Measurements from ENCODE around the gene BAIAP2. TPM values are rescaled to one million over a fixed set of nuclear protein-coding genes. Genes with fewer than 3 reads are reported as not detected.
"Not testable (repeated sequence)": the region's sequence is repeated elsewhere in the genome, so short reads cannot be mapped to it uniquely, and the experiment has no call there.

Gene BAIAP2
- total RNA-seq, 1 experiment from 2014 or later: 13.1 TPM

DNA sequence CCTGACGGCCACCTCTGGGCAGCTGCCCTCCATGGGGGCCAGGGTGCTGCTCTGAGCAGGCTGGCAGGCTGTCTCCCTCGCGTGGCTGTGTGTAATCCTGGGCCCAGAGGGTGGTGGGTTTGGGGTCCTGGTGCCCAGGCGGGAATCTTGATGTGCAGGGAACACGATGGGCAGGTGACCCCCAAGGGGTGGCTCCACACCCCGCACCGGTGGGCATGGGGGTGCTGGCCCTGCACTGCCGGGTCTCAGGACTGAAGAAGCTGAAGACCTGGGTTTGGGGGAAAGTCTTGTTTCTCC is 34.7 kb upstream of the BAIAP2 start:
- DNase-seq (ENCODE audit: extremely low read depth, low read depth): no peak

DNA sequence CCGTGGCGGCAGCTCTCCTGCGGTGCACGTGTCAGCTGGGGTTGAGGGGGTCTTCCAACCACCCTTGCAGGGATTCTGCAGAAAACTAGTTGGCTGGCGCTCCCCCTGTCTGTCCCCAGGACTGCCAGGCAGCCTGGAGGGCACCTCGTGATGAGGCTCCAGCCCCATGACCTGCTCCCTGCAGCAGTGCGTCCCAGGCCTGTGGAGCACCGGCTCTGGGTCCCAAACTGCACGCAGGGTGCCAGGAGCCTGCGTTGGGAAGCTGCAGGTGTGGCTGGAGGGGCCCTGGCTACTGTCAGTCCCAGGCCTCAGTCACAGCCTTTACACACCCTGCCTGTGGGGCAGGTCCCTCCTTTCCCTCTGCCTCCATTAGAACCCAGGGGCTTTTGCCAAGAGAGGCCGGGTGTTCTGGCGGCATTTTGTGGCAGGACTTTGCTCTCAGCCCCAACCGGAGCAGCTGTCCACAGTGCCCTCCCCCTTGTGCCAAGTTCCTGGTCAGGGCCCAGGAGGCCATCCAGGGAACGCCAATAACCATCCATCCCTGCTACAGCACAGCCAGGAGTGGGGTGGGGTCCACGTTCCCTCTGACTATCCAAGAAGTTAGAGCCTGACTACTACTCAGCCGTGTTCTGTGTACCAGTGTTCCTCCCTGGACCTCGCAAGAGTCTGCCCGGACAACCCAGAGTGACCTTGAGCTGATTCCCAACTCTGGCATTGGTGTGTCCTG is 34.2 kb upstream of the BAIAP2 start:
- no peak for DNase-seq (ENCODE audit: extremely low read depth, low read depth)

DNA sequence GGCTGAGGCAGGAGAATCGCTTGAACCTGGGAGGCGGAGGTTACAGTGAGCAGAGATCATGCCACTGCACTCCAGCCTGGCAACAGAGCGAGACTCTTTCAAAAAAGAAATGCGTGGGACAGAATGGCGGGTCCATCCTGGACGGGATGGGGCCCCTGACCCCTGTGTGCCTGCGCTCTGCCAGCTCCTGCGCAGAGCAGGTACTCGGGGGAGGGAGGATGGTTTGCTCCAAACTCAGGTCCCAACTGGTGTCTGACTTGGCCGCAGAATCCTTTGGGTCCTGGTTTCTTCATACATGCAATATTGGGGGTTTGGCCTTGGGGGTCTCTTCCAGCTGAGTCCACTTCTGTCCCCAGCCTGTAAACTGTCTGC is 33.0 kb upstream of the BAIAP2 start:
- DNase-seq (ENCODE audit: extremely low read depth, low read depth): no peak

DNA sequence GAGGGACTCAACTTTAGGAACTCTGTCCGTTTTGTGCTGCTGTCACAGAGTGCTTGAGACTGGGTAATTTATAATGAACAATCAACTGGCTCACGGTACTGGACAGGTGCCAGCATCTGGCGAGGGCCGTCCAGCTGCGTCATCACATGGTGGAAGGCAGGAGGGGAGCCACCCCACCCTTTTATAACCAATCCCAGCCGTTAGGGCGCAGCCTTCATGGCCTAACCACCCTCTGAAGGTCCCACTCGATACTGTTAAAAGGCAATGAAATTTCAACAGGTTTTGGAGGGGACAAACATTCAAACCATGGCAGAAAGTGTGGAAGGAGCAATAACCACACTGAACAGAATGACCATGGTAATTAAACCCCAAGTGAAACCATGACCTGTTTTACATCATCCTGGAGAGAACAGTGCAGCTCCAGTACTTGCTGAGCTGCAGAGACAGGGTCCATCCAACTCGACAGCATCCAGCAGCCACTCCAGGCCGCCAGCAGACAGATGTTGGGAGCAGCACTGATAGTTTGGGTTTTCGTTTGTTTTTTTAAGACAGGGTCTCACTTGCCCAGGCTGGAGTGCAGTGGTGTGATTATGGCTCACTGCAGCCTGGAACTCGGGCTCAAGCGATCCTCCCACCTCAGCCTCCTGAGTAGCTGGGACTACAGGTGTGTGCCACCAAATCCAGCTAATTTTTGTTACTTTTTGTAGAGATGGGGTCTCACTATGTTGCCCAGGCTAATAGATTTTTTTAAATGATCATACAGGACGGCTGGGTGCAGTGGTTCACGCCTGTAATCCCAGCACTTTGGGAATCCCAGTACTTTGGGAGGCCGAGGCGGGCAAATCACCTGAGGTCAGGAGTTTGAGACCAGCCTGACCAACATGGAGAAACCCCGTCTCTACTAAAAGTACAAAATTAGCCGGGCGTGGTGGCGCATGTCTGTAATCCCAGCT is 32.3 kb upstream of the BAIAP2 start:
- DNase-seq (ENCODE audit: extremely low read depth, low read depth): no peak

DNA sequence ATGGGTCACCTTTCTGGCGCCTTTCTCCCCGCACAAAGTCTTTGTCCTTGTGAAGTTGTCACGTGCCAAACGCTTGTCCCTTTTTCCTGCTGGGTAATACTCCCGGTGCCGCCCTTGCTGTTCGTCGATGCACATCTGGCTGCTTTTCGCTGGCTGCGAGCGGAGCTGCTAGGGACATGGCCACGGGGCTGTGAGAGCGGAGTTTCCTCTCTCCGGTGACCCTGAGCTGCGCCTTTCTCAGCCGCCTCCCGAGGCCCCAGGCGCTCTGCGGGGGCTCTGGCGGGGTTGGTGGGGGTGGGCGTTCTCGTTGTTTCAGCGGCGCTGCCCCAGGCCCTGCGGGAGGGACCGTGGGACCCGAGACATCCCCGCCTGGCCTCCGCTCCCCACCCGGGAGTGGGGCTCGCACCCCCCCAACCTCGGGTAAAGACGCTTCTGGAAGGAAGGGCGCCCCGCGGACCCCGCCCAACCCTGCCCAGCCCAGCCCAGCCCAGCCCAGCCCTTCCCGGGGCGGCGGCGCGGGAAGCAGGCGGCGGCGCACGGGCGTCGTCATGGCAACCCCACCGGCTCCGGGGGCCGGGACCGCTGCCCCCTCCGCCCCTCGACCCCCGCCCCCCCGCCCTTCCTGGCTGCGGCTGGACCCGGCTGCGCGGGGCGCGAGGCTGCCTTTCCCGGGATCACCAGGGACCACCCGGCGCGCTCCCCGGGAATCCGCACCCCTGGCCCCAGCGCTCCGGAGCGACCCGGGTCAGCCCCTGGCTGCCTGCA is 31.1 kb upstream of the BAIAP2 start:
- DNase-seq (ENCODE audit: extremely low read depth, low read depth): no peak

DNA sequence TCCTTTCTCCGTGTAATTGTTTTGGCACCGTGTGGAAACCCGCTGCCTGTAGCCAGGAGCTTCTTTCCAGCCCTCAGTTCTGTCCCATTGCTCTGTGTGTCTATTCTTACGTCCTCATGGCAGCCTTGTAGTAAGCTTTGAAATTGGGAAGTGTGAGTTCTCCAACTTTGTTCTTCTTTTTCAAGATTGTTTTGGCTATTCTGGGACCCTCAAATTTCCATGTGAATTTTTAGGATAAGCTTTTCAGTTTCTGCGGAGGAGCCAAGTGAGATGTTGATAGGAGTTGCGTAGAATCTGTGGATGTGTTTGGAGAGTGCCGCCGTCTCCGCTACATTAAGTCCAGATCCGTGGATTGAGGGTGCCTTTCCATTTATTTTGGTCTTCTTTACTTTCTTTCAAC is 28.1 kb upstream of the BAIAP2 start:
- no peak for DNase-seq (ENCODE audit: extremely low read depth, low read depth)

DNA sequence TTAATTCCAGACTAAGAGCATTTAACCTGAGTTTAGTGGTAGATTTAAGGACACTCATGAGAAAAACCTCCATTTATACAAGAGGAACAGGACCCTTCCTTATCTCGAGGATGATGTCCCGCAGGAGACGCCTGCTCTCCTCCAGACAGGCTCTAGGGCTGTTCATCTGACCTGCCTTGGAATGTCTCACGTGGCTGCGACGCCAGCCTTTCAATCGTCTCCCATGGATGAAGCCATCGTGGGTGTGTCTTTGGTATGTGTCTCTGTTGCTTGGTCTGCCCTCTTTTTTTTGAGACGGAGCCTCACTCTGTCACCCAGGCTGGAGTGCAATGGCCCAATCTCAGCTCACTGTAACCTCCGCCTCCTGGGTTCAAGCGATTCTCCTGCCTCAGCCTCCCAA is 26.8 kb upstream of the BAIAP2 start:
- no peak for DNase-seq (ENCODE audit: extremely low read depth, low read depth)

DNA sequence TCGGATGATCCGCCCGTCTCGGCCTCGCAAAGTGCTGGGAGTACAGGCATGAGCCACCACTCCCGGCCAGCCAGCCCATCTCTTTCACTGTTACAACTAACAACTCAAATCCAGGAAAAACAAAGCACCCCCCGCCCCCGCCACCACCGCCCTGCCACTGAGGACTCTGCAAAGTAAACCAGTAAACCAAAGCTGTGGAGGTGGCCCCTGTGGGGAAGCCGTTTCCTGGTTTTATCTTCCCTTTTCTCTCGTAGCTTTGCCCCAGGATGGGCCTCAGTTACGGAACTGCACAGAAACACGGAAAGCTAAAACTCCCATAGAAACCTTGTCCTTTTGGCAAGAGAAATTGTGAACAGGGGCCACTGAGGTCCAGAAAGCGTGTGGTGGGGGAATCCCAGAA is 25.8 kb upstream of the BAIAP2 start:
- no peak for DNase-seq (ENCODE audit: extremely low read depth, low read depth)

DNA sequence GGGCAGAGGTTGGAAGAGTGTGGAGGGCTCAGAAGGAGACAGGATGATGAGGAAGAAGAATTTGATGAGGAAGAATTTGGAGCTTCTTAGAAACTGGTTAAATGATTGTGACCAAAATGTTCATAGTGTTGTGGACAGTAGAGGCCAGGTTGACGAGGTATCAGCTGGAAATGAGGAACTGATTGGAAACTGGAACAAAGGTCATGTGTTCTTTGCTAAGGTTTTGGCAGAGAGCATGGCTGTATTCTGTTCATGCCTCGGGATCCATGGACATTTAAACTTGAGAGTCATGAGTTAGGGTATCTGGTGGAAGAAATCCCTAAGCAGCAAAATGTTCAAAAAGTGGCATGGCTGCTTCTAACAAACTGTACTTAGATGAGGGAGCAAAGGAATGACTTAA is 24.0 kb upstream of the BAIAP2 start:
- DNase-seq (ENCODE audit: extremely low read depth, low read depth): no peak

DNA sequence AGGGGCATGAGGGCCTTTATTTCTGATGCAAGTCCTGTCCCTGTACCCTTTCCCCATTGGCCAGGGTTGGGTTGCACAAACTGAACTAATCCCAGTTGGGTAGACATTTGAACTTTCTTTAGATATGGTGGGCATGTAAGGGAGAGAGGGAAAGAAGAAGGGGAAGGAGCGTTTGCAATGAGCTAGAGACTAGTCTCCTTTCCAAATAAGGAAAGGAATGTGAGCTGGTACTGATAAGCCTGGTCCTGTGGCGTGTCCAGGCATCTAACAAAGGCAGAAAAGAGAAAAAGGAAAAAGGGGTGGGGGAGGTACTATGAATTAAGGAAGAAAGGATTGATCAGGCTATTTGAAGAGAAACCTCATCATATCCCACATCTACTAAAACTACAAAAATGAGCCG is 23.0 kb upstream of the BAIAP2 start:
- DNase-seq (ENCODE audit: extremely low read depth, low read depth): no peak

DNA sequence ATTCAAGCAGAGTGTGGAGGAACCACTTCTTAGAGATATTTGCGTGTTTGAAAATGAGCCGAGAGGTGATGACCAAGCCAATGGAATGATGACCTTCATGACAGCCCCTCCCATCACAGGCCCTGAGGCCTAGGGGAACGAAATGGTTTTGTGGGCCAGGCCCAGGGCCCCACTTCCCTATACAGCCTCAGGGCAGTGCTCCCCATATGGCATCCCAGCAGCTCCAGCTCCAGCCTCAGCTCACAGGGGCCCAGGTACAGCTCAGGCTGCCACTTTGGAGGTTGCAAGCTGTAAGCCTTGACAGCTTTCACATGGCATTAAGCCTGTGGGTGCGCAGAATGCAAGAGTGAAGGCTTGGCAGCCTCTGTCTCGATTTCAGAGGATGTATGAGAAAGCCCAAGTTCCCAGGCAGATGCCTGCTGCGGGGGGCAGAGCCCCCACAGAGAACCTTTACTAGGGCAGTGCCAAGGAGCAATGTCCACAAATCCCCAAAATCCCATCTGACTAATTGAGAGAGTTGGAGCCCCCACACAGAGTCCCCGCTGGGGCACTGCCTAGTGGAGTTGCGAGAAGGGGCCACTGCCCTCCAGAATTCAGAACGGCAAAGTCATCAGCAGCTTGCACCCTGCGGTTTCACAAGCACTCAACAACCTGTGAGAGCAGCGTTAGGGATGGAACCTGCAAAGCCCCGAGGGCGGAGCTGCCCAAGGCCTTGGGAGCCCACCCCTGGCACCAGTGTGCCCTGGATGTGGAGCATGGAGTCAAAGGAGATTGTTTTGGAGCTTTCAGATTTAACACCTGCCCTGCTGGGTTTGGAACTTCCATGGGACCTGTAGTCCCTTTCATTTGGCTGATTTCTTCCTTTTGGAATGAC is 22.1 kb upstream of the BAIAP2 start:
- DNase-seq (ENCODE audit: extremely low read depth, low read depth): no peak

DNA sequence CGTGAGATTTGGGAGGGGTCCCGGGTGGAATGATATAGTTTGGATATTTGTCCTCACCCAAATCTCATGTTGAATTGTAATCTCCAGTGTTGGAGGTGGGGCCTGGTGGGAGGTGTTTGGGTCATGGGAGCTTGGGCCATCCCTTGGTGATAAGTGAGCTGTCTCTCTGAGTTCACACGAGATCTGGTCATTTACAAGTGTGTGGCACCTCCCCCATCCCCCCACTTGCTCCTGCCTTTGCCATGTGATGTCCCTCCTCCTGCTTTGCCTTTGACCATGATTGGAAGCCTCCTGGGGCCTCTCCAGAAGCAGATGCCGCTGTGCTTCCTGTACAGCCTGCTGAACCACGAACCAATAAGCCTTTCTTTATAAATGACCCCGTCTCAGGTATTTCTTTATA is 21.3 kb upstream of the BAIAP2 start:
- no peak for DNase-seq (ENCODE audit: extremely low read depth, low read depth)

DNA sequence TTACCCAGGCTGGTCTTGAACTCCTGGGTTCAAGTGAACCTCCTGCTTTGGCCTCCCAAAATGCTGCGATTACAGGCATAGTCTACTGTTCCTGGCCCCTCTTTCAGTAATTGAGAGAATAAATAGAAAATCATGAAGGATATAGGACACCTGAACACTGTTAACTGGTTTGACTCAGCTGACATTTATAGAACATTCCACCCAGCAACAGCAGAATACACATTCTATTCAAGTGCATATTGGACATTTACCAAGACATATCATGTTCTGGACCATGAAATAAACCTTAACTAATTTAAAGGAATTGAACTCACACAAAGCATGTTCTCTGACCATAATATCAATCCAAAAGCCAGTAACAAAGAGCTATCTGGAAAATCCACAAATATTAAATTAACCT is 19.8 kb upstream of the BAIAP2 start:
- no peak for DNase-seq (ENCODE audit: extremely low read depth, low read depth)

DNA sequence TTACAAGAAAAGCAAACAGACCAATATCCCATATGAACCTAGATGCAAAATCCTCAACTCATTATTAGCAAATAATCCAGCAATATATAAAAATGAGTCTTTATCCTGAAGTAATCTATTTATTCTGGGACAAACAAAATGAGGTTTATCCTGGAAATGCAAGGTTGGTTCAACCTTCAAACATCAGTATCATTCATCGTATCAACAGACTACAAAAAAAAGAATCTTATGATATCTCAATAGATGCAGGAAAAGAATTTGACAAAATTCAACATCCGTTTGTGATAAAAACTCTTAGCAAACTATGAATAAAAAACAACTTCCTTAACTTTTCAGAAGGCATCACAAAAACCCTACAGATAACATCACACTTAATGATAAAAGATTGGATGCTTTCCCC is 18.4 kb upstream of the BAIAP2 start:
- no peak for DNase-seq (ENCODE audit: extremely low read depth, low read depth)

DNA sequence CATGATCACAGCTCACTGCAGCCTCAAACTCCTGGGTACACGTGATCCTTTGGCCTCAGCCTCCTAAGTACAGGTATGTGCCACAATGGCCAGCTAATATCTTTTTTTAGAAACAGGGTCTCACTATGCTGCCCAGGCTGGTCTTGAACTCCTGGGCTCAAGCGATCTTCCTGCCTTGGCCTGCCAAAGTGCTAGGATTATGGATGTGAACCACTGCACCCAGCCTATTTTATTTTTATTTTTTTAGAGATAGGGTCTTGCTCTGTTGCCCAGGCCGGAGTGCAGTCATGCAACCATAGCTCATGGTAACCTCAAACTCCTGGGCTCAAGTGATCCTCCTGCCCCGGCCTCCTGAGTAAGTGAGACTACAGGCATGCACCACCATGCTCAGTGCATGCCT is 17.6 kb upstream of the BAIAP2 start:
- DNase-seq (ENCODE audit: extremely low read depth, low read depth): not testable (repeated sequence)

DNA sequence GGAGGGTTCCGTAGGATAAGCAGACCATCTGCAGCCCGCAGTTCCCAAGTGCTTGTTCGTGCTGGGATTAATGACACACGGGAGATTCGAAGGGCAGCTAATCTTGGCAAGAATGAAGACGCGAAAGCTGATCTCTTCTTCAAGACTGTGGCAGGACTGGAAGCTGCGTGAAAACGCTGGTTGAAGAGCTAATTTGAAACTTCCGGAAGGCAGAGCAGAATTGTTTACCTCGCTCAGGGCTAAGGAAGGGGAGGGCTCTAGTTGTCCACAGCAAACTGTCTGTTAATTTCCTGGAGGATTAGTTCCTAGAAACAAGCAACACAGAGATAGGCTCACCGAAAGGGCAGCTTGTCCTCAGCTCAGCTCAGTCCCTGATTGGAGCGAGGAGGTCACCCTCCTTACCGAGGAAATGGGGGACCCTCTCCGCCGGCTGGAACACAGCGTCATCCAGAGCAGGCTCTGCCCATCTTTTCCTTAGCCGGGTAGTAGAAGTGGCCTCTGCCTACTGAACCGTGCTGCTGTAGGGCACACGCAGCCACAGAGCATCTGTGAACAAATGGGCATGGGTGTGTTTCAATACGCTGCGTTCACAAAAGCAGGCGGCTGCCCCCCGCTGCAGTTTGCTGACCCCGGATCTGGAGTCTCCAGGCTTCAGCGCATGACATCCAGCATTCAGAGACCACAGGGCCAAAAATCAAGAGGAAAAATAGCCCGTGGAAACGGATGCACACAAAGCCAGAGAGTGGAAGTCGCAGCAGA is 16.7 kb upstream of the BAIAP2 start:
- DNase-seq (ENCODE audit: extremely low read depth, low read depth): no peak

DNA sequence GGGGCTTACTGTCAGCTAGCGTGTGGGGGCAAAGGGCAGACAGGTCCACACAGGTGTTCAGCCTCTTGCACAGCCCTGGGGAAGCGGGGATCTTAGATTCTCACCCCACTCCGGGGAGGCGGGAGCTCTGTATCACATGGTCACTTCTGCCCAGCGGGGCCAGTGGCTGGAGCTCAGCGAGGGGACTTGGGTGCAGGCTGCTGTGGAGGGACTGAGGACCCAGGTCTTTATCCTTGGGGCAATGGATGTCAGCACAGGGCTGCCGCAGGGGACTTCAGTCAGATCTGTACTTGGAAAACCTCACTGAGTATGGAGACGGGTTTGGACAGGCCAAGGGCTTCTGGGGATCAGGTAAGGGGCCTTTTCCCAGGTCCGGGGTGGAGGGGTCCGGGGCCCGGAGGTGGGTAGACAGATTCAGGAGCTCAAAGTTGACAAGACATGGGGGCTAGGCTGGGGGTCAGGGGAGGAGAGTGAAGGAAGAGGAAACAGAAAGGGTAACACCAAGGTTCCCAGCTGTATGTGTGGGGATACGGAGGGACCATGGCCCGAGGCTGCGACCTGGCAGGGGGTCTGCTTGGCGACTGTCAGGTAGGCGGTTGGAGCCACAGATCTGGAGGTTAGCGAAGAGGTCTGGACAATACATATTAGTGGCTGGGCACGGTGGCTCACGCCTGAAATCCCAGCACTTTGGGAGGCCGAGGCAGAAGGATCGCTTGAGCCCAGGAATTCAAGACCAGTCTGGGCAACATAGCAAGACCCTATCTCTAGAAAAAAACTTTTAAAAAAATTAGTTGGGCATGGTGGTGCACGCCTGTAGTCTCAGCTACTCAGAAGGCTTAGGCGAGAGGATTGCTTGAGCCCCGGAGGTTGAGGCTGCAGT is 15.1 kb upstream of the BAIAP2 start:
- DNase-seq (ENCODE audit: extremely low read depth, low read depth): no peak

DNA sequence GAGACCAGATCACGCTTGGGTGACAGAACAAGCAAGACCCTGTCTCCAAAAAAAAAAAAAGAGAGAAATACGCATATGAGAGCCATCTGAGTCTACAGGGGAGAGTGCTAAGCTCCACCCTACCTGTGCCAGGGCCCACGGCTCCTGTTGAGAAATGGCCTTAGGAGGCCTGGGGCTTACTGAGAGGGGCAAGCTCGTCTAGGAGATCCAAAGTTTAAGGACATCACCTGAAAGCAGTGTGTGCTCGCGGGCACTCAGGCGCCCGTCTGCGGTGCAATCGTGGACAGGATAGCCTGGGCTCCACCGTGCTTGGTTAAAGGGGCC is 14.5 kb upstream of the BAIAP2 start:
- DNase-seq (ENCODE audit: extremely low read depth, low read depth): no peak
